ENCODE data around the gene STAT3.

Gene STAT3

GRCh38 chr17:42289611-42290181, 98.5 kb downstream of the STAT3 start:
- no peak for DNase-seq

GRCh38 chr17:42288803-42289610, 99.2 kb downstream of the STAT3 start:
- no peak for DNase-seq

- no peak for DNase-seq
Measured at GRCh38 chr17:42287977-42288802, 100.1 kb downstream of the STAT3 start, which contains the start of gene STAT5A. Gene STAT5A (plus strand): TSS chr17:42288498. CDS start chr17:42289412, 914 bp downstream.

GRCh38 chr17:42287305-42287976, 100.8 kb downstream of the STAT3 start:
- DNase-seq = no peak

GRCh38 chr17:42286411-42287221, 101.6 kb downstream of the STAT3 start:
- DNase-seq = no peak

- DNase-seq = no peak
Measured at GRCh38 chr17:42285346-42286050, 102.7 kb downstream of the STAT3 start.

- DNase-seq = no peak
Measured at GRCh38 chr17:42284566-42284965, 103.7 kb downstream of the STAT3 start.

GRCh38 chr17:42284024-42284369, 104.2 kb downstream of the STAT3 start:
- DNase-seq = no peak

GRCh38 chr17:42283241-42284023, 104.8 kb downstream of the STAT3 start:
- no peak for DNase-seq

GRCh38 chr17:42282478-42283080, 105.7 kb downstream of the STAT3 start:
- no peak for DNase-seq

- DNase-seq = no peak
Measured at GRCh38 chr17:42281571-42282096, 106.6 kb downstream of the STAT3 start.

- DNase-seq = no peak
Measured at GRCh38 chr17:42279776-42280630, 108.2 kb downstream of the STAT3 start.

- DNase-seq = no peak
Measured at GRCh38 chr17:42277342-42277712, 110.9 kb downstream of the STAT3 start.

GRCh38 chr17:42276609-42277341, 111.5 kb downstream of the STAT3 start:
- no peak for DNase-seq

- no peak for DNase-seq
Measured at GRCh38 chr17:42276359-42276608, 112.0 kb downstream of the STAT3 start, which contains the start of gene STAT5B. Gene STAT5B (minus strand): TSS chr17:42276391. CDS start chr17:42232127, 44,264 bp downstream.

GRCh38 chr17:42275527-42276358, 112.5 kb downstream of the STAT3 start:
- no peak for DNase-seq

GRCh38 chr17:42274812-42275526, 113.3 kb downstream of the STAT3 start:
- no peak for DNase-seq
